Upper lobe of left lung (tissue), 4 donors: ENCODE measurements around the gene OR2J3.

Experiments used
- CTCF ChIP-seq, 6 experiments: fragments of 450-650 bp in 4 of 6; fragments of 200-600 bp in 2 of 6; sonication (generic) in 2 of 6; IDR thresholded peaks; one replicate each; pipeline ENCODE4 v1.5.1; 2016 to 2019; ENCODE audit warnings: antibody characterized with exemption in 6 of 6
- EP300 ChIP-seq, 4 donors: sonication (generic); formaldehyde crosslinking; IDR thresholded peaks; one replicate each; pipeline ENCODE4 v1.5.1; 2017; ENCODE audit warnings: antibody characterized with exemption in 4 of 4, control low read depth in 2 of 4
- POLR2A ChIP-seq, 4 donors: fragments of 450-650 bp; IDR thresholded peaks; one replicate each; pipeline ENCODE4 v1.5.1; 2016 to 2017; ENCODE audit warnings: antibody characterized with exemption in 4 of 4, mild to moderate bottlenecking in 2 of 4
- POLR2AphosphoS5 ChIP-seq, 2 donors: sonication (generic); formaldehyde crosslinking; IDR thresholded peaks; one replicate each; pipeline ENCODE4 v1.5.1; 2017; ENCODE audit warnings: antibody characterized with exemption in 2 of 2

GRCh38 chr6:29131691-29132090 is 23.8 kb downstream of the OR2J3 start:
- no peak for TF ChIP-seq EP300 (IDR thresholded peaks at IDR 0.05)
- no peak for TF ChIP-seq CTCF (IDR thresholded peaks at IDR 0.05)
- TF ChIP-seq POLR2A (IDR thresholded peaks at IDR 0.05): no peak
- TF ChIP-seq POLR2AphosphoS5 (IDR thresholded peaks at IDR 0.05): no peak
